Measurements from ENCODE around the gene UBE2QL1. TPM values are rescaled to one million over a fixed set of nuclear protein-coding genes. Genes with fewer than 3 reads are reported as not detected.

Gene UBE2QL1
- total RNA-seq, 1 donor from 2014 or later = not detected

DNA sequence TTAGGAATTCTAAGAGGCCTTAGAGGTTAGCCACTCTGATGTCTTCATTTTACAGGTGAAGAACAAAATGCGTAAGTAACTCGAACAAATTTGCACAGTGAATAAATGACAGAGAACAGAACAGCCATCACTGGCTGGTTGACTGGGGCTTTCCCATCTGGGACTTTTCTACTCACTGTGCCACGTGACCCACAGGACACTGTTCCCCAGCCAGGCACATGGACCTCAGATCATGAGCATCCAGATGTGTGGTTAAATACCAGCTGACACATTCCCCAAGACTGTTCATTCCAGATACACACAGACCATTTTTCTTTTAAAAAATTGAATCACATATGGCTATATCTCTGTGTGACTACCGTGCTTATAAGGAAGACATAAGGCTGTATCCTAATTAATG lies 44.5 kb upstream of the UBE2QL1 start:
- no peak for FAIRE-seq
- no peak overlapping the region for H3K4me3 ChIP-seq (ENCODE audit: low read depth, low read length)
- DNase-seq (ENCODE audit: low read depth) = no peak
- no peaks in the 10 kb centered on the region for H3K36me3 ChIP-seq (ENCODE audit: control insufficient read depth, insufficient read depth, low read length)
- TF ChIP-seq, protein P1, sequence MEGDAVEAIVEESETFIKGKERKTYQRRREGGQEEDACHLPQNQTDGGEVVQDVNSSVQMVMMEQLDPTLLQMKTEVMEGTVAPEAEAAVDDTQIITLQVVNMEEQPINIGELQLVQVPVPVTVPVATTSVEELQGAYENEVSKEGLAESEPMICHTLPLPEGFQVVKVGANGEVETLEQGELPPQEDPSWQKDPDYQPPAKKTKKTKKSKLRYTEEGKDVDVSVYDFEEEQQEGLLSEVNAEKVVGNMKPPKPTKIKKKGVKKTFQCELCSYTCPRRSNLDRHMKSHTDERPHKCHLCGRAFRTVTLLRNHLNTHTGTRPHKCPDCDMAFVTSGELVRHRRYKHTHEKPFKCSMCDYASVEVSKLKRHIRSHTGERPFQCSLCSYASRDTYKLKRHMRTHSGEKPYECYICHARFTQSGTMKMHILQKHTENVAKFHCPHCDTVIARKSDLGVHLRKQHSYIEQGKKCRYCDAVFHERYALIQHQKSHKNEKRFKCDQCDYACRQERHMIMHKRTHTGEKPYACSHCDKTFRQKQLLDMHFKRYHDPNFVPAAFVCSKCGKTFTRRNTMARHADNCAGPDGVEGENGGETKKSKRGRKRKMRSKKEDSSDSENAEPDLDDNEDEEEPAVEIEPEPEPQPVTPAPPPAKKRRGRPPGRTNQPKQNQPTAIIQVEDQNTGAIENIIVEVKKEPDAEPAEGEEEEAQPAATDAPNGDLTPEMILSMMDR (IDR thresholded peaks at IDR 0.05; ENCODE audit: insufficient read depth, low read length, severe bottlenecking) = no peak
- no peaks in the 10 kb centered on the region for H3K27me3 ChIP-seq (ENCODE audit: control insufficient read depth, insufficient read depth, low read length)

DNA sequence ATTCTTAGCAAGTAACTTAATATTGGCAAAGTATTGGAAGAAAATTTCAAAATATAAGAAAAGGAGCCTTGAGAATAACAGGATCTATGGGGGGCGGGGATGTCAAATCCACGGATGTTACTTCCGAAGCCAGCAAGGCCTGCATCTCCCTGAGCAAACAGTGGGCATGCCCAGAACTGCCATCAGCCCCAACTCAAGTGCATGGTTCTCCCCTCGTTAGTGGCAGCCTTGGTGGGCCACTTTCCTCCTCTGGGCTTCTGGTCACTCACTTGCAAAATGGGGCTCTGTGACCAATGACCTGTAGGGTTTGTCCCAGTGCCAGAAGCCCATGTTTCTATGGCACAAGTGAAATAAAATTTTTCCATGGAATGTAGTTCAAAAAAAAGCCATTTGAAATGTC lies 43.1 kb upstream of the UBE2QL1 start:
- Histone ChIP-seq H3K36me3 (ENCODE audit: control insufficient read depth, insufficient read depth, low read length) (no peaks in the 10 kb centered on the region), H3K27me3 (ENCODE audit: control insufficient read depth, insufficient read depth, low read length) (no peaks in the 10 kb centered on the region), H3K4me3 (ENCODE audit: low read depth, low read length) (no peak overlapping the region)
- DNase-seq (ENCODE audit: low read depth) (no peak), FAIRE-seq (no peak)
- TF ChIP-seq, protein P1 (IDR thresholded peaks at IDR 0.05; ENCODE audit: insufficient read depth, low read length, severe bottlenecking) = no peak

DNA sequence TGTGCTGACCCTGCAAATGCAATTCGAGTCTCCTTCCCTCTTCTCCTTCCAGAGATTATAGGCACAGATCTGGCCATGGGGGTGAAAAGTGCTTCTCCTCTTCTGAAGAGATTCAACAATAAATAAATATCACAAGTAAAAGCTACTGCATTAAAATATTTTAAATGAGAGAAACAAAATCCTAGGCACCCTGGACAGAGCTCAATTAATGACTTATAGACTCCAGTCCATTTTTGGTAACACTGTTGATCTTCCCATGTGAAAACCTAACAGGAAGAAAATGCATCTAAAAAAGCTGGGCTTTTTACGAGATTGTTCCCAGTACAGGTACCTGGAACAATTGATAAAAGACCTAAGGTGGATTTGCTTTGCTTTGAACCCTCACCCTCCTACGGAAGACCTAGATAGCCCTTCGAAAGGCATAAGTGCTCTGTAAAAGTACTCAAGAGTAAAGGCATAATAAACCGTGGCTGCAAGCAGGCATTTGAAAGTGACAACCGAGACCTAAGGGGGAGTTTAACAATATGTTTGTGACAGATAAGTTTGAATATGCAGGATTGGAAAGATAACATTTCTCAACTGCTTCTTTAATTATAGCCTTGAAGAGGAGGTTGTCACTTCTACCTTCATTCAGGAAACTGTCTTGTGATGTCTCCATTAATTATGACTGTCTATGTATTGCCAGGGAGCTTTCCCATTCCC lies 41.0 kb upstream of the UBE2QL1 start:
- Histone ChIP-seq H3K27me3 (ENCODE audit: control insufficient read depth, insufficient read depth, low read length) (no peaks in the 10 kb centered on the region), H3K4me3 (ENCODE audit: low read depth, low read length) (no peak overlapping the region), H3K36me3 (ENCODE audit: control insufficient read depth, insufficient read depth, low read length) (no peaks in the 10 kb centered on the region)
- DNase-seq (ENCODE audit: low read depth) (no peak), FAIRE-seq (no peak)
- TF ChIP-seq, protein P1 (IDR thresholded peaks at IDR 0.05; ENCODE audit: insufficient read depth, low read length, severe bottlenecking) = no peak

DNA sequence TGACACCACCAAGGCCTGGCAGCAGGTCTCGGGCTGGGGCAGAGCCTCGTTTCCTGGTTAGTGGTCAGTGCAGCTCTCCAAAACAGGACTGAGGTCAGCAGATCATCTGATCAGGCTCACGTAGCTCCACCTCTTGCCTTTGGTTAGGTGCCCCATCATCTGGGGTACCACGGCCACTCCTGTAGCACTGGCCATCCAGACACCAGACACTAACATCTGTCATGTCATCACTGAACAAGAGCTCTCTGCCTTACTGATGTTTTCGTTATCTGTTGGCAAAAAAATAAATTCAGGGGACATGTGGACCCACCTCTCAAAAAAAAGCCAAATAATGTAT lies 40.4 kb upstream of the UBE2QL1 start:
- TF ChIP-seq, protein P1 (IDR thresholded peaks at IDR 0.05; ENCODE audit: insufficient read depth, low read length, severe bottlenecking) = no peak
- no peaks in the 10 kb centered on the region for H3K36me3 ChIP-seq (ENCODE audit: control insufficient read depth, insufficient read depth, low read length)
- DNase-seq (ENCODE audit: low read depth) (no peak), FAIRE-seq (no peak)
- H3K4me3 ChIP-seq (ENCODE audit: low read depth, low read length) = no peak overlapping the region
- peaks cover 2% of the 10 kb centered on the region for H3K27me3 ChIP-seq (ENCODE audit: control insufficient read depth, insufficient read depth, low read length)

DNA sequence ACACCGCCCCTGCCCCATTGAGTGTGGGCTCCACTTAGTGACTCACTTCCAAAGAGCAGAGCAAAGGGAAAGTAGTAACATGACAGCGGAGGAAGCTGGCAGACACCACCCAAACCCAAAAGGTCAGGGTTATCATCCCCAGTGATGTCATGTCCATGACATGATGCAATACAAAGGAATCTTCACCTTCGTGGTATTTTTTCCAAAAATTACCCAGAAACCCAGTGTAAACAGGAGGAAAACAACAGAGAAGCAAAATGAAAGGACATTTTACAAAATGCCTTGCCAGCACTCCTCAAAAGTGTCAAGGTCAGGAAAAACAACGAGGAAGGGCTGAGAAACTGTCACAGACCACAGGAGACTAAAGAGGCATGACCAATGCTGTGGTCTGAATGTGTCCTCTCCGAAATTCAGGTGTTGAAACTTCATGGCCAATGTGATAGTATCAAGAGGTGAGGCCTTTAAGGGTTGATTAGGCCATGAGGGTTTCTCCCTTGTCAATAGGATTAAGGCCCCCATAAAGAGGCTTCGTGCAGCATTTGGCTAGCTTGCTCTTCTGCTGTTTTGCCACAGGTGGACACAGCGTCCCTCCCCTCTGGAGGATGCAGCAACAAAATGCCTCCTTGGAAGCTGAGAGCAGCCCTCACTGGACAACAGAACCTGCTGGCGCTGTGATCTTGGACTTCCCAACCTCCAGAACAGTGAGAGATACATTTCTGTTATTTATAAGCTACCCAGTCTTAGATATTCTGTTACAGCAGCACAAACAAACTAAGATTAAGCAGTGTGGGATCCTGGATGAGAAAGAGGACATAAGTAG lies 39.8 kb upstream of the UBE2QL1 start:
- no peak for FAIRE-seq
- TF ChIP-seq, protein P1 (IDR thresholded peaks at IDR 0.05; ENCODE audit: insufficient read depth, low read length, severe bottlenecking) = no peak
- Histone ChIP-seq H3K27me3 (ENCODE audit: control insufficient read depth, insufficient read depth, low read length) (peaks cover 2% of the 10 kb centered on the region), H3K4me3 (ENCODE audit: low read depth, low read length) (no peak overlapping the region), H3K36me3 (ENCODE audit: control insufficient read depth, insufficient read depth, low read length) (no peaks in the 10 kb centered on the region)
- no peak for DNase-seq (ENCODE audit: low read depth)

Data from bronchial epithelial cell (primary cell).